K562 (cell line): ENCODE results near the gene LNPEP. TPM values are rescaled to one million over a fixed set of nuclear protein-coding genes. Genes with fewer than 3 reads are reported as not detected.

Source experiments
- ATAC-seq: fragments of 200-7000 bp; cut with Tn5 transposase; 3 replicates; pipeline ENCODE4 v1.9.1; 2020; ENCODE audit warnings: moderate library complexity
- BruUV-seq: library from RNA; stranded (reverse); fragments of 400-500 nt; replicated peaks from 2 replicates; lab custom pipeline; 2021; lab: Mats Ljungman, UMichigan
- CTCF ChIA-PET: fragments of 300-600 bp; formaldehyde crosslinking; extraction: SDS; loops from one replicate; lab custom pipeline; 2021; ENCODE audit warnings: low intra/inter-chr PET ratio; lab: Yijun Ruan, JAX
- POLR2A ChIA-PET: fragments of 300-600, 350-650 bp; sonication (Branson Sonifier 250); formaldehyde crosslinking; extraction: SDS; loops from one replicate; lab custom pipeline; 2021; ENCODE audit warnings: antibody characterized with exemption, inconsistent platforms; lab: Yijun Ruan, JAX
- DNase-seq, 4 experiments: peaks; one replicate each; pipeline versions ENCODE4 v3.0.0 to v3.0.0-alpha.2; 2011 to 2018; ENCODE audit warnings: low spot score in 3 of 4, mixed read lengths in 3 of 4; ENCODE audit errors: extremely low read depth in 1 of 4
- FAIRE-seq: peaks from 2 replicates; lab custom pipeline; 2011; peaks lifted over from hg19 to GRCh38; lab: Jason Lieb, UNC
- H2AFZ ChIP-seq: 2 replicates; pipeline ENCODE4 v1.6.0; 2011; ENCODE audit warnings: low read depth, low read length, control low read depth, inconsistent platforms
- H3K27ac ChIP-seq: fragments of 200-600 bp; 3 replicates; pipeline ENCODE4 v1.8.0; 2011; ENCODE audit warnings: low read depth, mild to moderate bottlenecking, control low read depth, inconsistent platforms, low read length, moderate library complexity, mixed read lengths; ENCODE audit errors: extremely low read depth
- H3K27me3 ChIP-seq, 2 experiments: fragments of 300-600 bp in 1 of 2; 2 replicates in 1 of 2; 3 replicates in 1 of 2; pipeline versions ENCODE4 v1.6.0 to v1.8.0; 2011; ENCODE audit warnings: inconsistent platforms in 2 of 2, low read length in 2 of 2, mild to moderate bottlenecking in 1 of 2, mixed read lengths in 1 of 2, moderate library complexity in 1 of 2; ENCODE audit not compliant: control insufficient read depth in 2 of 2, insufficient read depth in 2 of 2
- H3K36me3 ChIP-seq: fragments of 300-600 bp; 3 replicates; pipeline ENCODE4 v1.8.0; 2011; ENCODE audit warnings: mild to moderate bottlenecking, low read length, inconsistent platforms; ENCODE audit not compliant: control insufficient read depth, insufficient read depth
- H3K4me1 ChIP-seq, 2 experiments: fragments of 200-600 bp in 1 of 2; replicated peaks in 1 of 2; 2 replicates in 1 of 2; 3 replicates in 1 of 2; pipeline versions ENCODE4 v1.5.1 to v1.8.0; 2011; ENCODE audit warnings: inconsistent platforms in 2 of 2, low read length in 2 of 2, mild to moderate bottlenecking in 1 of 2, mixed read lengths in 1 of 2, moderate library complexity in 1 of 2; ENCODE audit not compliant: control insufficient read depth in 2 of 2, insufficient read depth in 2 of 2
- H3K4me2 ChIP-seq: 2 replicates; pipeline ENCODE4 v1.6.1; 2011; ENCODE audit warnings: low read length, control low read depth, inconsistent platforms, mixed read lengths; ENCODE audit not compliant: insufficient read depth
- H3K4me3 ChIP-seq: fragments of 200-600 bp; sonication (generic), shearing (Covaris generic); 2 replicates; pipeline ENCODE4 v1.5.1; 2016; ENCODE audit warnings: control low read depth, inconsistent platforms
- H3K79me2 ChIP-seq: fragments of 200-600 bp; 3 replicates; pipeline ENCODE4 v1.8.0; 2011; ENCODE audit warnings: low read length, inconsistent platforms; ENCODE audit not compliant: control insufficient read depth, insufficient read depth
- H3K9ac ChIP-seq, 2 experiments: 2 replicates each; pipeline versions ENCODE4 v1.6.0 to v1.6.1; 2011; ENCODE audit warnings: low read depth in 2 of 2, low read length in 2 of 2, control low read depth in 1 of 2, inconsistent platforms in 1 of 2, mild to moderate bottlenecking in 1 of 2, mixed read lengths in 1 of 2; ENCODE audit not compliant: insufficient read depth in 1 of 2
- H3K9me1 ChIP-seq: one replicate; pipeline ENCODE4 v1.6.0; 2011; ENCODE audit warnings: inconsistent platforms, mild to moderate bottlenecking, low read length, moderate library complexity; ENCODE audit not compliant: control insufficient read depth, insufficient read depth
- H3K9me3 ChIP-seq: replicated peaks from 2 replicates; pipeline ENCODE4 v1.5.1; 2011; ENCODE audit warnings: low read depth, low read length, inconsistent platforms; ENCODE audit not compliant: control insufficient read depth, insufficient read depth
- H4K20me1 ChIP-seq: replicated peaks from 2 replicates; pipeline ENCODE4 v1.6.1; 2011; ENCODE audit warnings: low read length, inconsistent platforms, mixed read lengths; ENCODE audit not compliant: control insufficient read depth, insufficient read depth
- BCOR ChIP-seq: fragments of 450-650 bp; IDR thresholded peaks from 2 replicates; pipeline ENCODE4 v1.6.1; 2016
- KLF1 ChIP-seq: fragments of 450-650 bp; IDR thresholded peaks from 2 replicates; pipeline ENCODE4 v1.6.1; 2016; ENCODE audit warnings: missing genetic modification characterization, missing compliant biosample characterization
- NELFE ChIP-seq: IDR thresholded peaks from 2 replicates; pipeline ENCODE4 v1.6.1; 2011; ENCODE audit warnings: mild to moderate bottlenecking; ENCODE audit not compliant: insufficient read depth, insufficient read length
- POLR2G ChIP-seq: fragments of 200-400 bp; formaldehyde crosslinking; IDR thresholded peaks from 2 replicates; pipeline ENCODE4 v1.6.1; 2017; ENCODE audit warnings: low read depth, mild to moderate bottlenecking, antibody characterized with exemption, low read length, moderate library complexity
- STAT6 ChIP-seq: sonication (generic); formaldehyde crosslinking; IDR thresholded peaks from 2 replicates; pipeline ENCODE4 v1.8.1; 2023; ENCODE audit warnings: mild to moderate bottlenecking, missing genetic modification reagents
- TRIM25 ChIP-seq: fragments of 450-650 bp; IDR thresholded peaks from 2 replicates; pipeline ENCODE4 v1.7.0; 2016; ENCODE audit warnings: borderline replicate concordance
- ZNF121 ChIP-seq: sonication (generic); formaldehyde crosslinking; conservative IDR thresholded peaks from 2 replicates; pipeline ENCODE4 v1.8.0; 2022; ENCODE audit warnings: missing genetic modification reagents
- ZNF586 ChIP-seq: fragments of 450-650 bp; formaldehyde crosslinking; conservative IDR thresholded peaks from 2 replicates; pipeline ENCODE4 v1.4.0; 2020; ENCODE audit warnings: mild to moderate bottlenecking, moderate library complexity
- WGBS: fragments of 100-300 bp; shearing (Covaris generic); methylation state at CpG from one replicate; pipeline ENCODE4 v1.1.6; 2016; ENCODE audit warnings: low coverage, mixed read lengths; ENCODE audit not compliant: insufficient coverage; ENCODE audit errors: missing lambda C conversion rate; 5-methylcytosine and 5-hydroxymethylcytosine counted together
- in situ Hi-C: fragments of 300-500 bp; cut with MboI; formaldehyde crosslinking; loops from 4 replicates; pipeline ENCODE4 v1.15.0; 2018; ENCODE audit warnings: inconsistent platforms, mixed read lengths
- intact Hi-C: fragments of 100-400 bp; cut with micrococcal nuclease; formaldehyde crosslinking; loops from 2 replicates; pipeline ENCODE4 v1.14.2; 2022
- polyA plus RNA-seq, 8 experiments: library from polyadenylated mRNA; depleted of rRNA in 4 of 8; stranded (reverse) in 5 of 8; unstranded in 3 of 8; fragments of >200 nt; fragmentation: Nextera tagmentation in 2 of 8; fragmentation: Illumina TruSeq in 1 of 8; extraction: Ambion mirVana in 2 of 8; extraction: Trizol in 1 of 8; gene quantifications; 2 replicates each; pipeline versions ENCODE4 v1.2.1 to v1.2.3, GENCODE V29; 2011 to 2014; ENCODE audit warnings: inconsistent platforms in 1 of 8, missing spikeins in 1 of 8
- total RNA-seq, 7 experiments: library from RNA; depleted of rRNA in 6 of 7; stranded (reverse); fragments of >200 nt in 6 of 7; fragmentation: Illumina TruSeq in 2 of 7; extraction: Trizol in 2 of 7; gene quantifications; 2 replicates each; pipeline versions ENCODE4 v1.2.1 to v1.2.3, GENCODE V29; 2011 to 2021; ENCODE audit warnings: low replicate concordance in 1 of 7

LNPEP gene
- total and polyA plus RNA-seq, 9 of the 15 experiments (the other 6 are each of a cell fraction or from before 2014, with no cell fraction given), result 2.6 to 27.9 (median 11.2) TPM

- 38% methylated on average over 3 of the region's 3 CpGs for WGBS
- no peak for DNase-seq
- H3K36me3 ChIP-seq, result no peaks in the 10 kb centered on the region
- ChIA-PET POLR2A (no interaction called here), CTCF (no interaction called here)
- ATAC-seq, result no peak
- in situ Hi-C loops (no loop called here), intact Hi-C loops (no loop called here)
- H3K4me3 ChIP-seq, result no peak overlapping the region
- H3K27ac ChIP-seq, result no peak overlapping the region
- no peaks in the 10 kb centered on the region for H4K20me1 ChIP-seq
- no peaks in the 10 kb centered on the region for H3K27me3 ChIP-seq
- no peak overlapping the region for H2AFZ ChIP-seq
- no peaks in the 10 kb centered on the region for H3K9me1 ChIP-seq
- no peak for TF ChIP-seq KLF1 (tag)
- no peak for TF ChIP-seq STAT6
- no peak for TF ChIP-seq POLR2G
- TF ChIP-seq ZNF121 (CRISPR knock-in tag), result no peak
- no peak for TF ChIP-seq ZNF586 (CRISPR knock-in tag)
- TF ChIP-seq NELFE, result no peak
- no peak for TF ChIP-seq TRIM25
- no peak for TF ChIP-seq BCOR
- H3K9me3 ChIP-seq, result no peaks in the 10 kb centered on the region
- no TSS peak for BruUV-seq
- H3K4me2 ChIP-seq, result no peak overlapping the region
- FAIRE-seq, result no peak
- H3K4me1 ChIP-seq, result no peaks in the 10 kb centered on the region
- no peaks in the 10 kb centered on the region for H3K79me2 ChIP-seq
- H3K9ac ChIP-seq, result no peak overlapping the region
Observed at GRCh38 chr5:96905864-96906263, 30.0 kb upstream of the LNPEP start.
